ENCODE measurements around the gene DES.
"Not testable (repeated sequence)": the region's sequence is repeated elsewhere in the genome, so short reads cannot be mapped to it uniquely, and the experiment has no call there.

DES gene

DNA sequence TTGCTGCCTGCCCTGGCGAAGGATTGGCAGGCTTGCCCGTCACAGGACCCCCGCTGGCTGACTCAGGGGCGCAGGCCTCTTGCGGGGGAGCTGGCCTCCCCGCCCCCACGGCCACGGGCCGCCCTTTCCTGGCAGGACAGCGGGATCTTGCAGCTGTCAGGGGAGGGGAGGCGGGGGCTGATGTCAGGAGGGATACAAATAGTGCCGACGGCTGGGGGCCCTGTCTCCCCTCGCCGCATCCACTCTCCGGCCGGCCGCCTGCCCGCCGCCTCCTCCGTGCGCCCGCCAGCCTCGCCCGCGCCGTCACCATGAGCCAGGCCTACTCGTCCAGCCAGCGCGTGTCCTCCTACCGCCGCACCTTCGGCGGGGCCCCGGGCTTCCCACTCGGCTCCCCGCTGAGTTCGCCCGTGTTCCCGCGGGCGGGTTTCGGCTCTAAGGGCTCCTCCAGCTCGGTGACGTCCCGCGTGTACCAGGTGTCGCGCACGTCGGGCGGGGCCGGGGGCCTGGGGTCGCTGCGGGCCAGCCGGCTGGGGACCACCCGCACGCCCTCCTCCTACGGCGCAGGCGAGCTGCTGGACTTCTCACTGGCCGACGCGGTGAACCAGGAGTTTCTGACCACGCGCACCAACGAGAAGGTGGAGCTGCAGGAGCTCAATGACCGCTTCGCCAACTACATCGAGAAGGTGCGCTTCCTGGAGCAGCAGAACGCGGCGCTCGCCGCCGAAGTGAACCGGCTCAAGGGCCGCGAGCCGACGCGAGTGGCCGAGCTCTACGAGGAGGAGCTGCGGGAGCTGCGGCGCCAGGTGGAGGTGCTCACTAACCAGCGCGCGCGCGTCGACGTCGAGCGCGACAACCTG is at the start of gene DES:
Gene DES, plus strand, starts transcription at position 223 of the 857 bp plus-strand sequence. Its CDS starts 86 bp downstream, at position 309.
- DNase-seq (ENCODE audit: low spot score): no peak

DNA sequence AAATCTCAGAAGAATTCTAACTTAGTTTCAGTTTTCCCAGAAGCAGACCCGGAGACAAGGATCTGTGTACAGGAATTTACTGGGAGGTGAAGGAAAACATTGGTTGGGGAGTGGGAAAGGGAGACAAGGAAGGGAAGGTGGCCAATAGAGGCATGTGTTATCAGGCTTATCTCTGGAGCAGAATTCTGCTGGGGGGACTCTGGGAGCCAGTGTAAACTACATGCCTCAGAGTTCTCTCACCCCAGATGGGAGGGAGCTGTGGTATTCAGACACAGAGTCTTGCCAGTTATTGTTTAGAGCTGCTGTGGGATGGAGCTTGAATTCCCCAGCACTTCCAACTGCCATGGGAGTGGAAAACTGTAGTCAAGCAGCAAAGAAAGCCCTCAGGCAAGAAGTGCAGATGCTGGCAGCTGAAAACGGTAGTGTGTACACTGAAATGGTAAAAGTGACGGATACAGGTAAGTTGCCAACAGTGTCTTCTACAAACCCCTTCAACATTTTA is 49.4 kb upstream of the DES start:
- no peak for DNase-seq (ENCODE audit: low spot score)

DNA sequence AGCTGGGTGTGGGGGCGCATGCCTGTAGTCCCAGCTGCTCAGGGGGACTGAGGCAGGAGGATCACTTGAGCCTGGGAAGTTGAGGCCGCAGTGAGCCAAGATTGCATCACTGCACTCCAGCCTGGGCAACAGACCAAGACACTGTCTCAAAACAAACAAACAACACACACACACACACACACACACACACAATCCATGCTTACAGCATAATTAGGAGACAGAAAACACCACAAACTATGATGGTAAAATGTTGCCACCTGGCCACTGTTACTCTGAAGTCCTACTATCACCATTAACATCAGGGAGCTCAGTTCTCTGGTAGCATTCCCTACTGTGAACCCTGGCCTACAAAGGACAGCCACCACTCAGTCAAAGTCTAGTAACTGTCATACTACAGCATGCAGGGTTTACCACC is 48.7 kb upstream of the DES start:
- peak; percentile 29 for DNase-seq (ENCODE audit: low spot score)

DNA sequence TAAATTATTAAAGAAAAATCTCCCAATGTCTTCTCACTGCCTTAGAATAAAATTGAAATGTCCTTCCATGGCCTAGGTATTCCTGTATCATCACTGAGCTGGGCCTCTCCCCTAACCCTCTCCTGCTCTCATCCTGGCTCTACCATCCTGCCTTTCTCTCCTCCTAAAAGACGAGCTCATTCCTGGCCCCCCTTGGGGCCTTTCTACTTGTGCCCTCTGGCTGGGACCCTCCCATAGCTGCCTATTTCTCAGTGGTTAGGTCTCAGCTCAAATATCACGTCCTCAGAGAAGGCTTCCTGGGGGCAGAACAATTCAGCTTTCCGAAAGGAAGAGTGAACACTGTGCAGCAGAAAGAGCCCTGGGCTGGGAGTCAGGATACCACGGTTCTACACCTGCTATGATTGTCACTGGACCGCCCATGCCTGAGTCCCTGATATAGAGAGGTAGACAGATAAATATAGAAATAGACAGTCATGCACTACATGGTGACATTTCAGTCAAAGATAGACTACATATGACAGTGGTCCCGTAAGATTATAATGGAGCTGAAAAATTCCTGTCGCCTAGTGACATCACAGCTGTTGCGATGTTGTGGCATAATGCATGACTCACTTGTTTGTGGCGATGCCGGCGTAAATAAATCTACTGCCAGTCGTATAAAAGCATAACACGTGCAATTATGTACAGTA is 39.9 kb upstream of the DES start:
- no peak for DNase-seq (ENCODE audit: low spot score)

DNA sequence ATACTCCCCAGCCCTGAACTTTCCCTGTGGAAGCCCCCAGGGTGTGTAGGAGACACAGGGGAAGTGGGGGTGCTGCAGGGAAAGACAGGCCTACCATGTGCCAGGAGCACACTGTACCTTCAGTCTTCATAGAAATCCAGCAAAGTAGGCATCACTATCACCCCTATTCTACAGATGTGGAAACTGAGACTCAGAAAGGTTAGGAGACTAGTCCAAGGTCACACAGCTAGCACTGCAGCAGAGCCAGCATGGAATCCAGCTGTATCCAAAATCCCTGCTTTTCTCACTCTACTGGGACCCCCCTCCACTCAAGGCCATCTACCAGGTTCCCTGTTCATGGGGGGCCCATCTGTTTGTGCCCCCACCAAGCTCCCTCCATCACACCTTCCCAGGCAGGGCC is 37.3 kb upstream of the DES start:
- no peak for DNase-seq (ENCODE audit: low spot score)

DNA sequence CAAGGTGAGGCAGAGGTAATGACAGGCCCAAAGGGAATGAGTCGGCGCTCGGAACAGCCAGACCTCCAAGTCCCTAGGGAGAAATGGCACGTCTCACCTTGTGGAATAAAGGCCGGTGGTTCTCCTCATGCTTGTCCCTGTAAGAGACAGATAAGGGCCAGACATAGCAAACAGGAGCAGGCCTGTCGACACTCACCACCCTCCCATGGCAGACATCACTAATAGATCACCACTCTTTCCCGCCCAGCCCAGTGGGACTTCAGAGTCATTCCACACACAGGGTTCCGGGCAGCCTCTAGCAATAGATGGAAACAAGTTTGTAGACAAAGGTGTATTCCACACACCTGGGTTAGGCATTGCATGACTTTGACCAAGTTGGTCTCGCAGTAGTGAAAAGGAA is 36.7 kb upstream of the DES start:
- DNase-seq (ENCODE audit: low spot score): no peak

DNA sequence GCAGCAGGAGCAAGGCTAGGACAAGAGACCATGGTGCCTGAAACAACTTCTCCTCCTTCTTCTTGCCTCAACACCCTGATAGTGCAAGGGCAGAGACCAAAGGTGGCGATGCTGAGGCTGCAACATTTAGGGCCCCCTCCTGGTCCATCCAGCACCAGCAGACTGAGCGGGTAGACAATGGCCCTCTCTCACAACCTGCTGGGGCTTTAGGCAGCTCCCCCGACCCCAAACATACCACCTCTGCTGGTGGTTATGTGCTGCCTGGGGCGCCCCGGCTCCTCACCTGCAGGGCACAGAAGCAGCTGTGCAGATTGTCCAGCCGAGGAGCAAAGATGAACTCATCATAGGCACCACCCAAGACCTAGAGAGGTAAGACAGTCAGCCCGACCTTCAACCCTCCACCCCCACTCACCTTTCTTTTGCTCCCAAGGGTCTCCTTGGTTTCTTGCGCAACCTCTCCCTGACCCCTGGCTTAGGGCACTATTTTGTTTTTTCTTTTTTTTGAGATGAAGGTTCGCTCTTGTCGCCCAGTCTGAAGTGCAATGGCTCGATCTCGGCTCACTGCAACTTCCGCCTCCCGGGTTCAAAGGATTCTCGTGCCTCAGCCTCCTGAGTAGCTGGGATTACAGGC is 34.0 kb upstream of the DES start:
- DNase-seq (ENCODE audit: low spot score): no peak

DNA sequence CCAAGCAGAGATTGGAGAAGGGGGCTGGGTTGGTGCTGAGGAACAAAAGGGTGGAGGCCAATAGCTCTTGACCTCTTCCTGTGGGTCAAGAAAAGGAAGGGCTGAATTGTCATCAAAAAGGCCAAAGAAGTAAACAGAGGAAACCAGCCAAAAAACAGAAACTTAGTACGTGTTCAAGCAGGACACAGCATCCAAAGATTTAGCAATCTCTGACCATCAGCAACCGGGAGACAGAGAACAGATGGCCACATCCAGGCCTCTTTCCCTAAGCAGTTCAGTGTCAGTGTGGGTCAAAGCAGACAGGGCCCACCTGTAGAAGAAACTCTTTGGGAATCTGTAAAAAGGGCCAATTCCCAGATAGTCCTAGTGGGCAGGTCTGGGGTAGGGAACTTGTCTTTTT is 33.3 kb upstream of the DES start:
- no peak for DNase-seq (ENCODE audit: low spot score)

DNA sequence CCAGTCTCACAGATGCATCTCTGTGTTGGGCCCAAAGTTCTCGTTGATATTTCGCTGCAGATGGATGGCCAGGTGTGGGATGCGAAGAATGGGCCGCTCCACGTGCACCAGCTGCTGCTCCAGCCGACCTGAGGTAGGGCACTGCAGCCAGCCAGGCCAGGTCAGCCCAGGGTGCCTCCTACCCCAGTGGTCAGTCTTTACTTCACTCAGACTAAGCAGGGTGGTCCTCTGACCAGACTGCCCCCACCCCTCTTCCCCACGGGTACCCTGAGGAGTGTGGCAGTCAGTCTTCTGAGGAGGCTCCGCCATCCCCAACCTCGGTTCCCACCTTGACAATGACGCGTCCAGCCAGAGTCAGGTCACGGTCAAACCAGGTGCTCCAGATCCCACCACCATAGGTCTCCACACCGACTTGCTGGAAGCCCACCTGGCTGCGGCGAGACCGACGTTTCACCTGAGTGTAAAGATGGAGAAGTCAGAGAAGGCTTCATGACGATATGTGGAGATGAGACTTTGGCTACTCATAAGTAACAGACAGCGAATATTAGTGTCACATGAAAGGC is 32.1 kb upstream of the DES start:
- no peak for DNase-seq (ENCODE audit: low spot score)

DNA sequence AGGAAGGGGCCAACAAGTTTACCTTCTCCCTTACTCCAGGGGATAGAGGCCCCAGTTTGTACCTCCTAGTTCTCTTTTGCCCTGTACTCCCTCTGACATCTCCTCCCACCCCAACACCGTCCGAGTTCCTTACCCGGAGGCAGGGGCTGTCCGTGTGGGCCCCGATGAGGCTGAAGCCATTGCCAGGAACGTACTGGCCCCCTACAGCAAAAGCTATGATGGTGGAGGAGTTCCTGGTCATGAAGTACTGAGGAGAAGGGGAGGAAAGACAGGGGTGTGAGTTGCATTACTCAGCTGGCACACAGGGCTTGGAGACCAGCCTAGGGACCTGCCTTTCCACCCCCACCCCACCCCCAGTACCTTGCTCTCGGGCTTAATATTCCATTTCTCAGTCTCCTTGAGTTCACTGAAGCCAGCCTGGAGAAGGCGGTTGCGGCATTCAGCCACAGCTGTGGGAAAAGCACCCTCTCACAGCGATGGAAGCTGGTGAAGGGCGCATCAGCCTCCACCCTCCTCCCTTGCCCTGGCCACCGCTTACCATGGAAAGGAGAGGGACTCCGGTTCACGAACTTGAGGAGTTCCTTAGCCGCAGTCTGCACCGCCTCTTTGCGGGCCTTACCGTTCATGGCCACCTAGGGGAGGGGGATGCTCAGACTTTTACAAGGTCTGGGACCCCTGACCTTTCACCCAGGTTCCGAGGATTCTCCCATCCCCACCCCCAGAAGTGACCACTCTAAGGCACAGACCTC is 31.5 kb upstream of the DES start:
- DNase-seq (ENCODE audit: low spot score): no peak

DNA sequence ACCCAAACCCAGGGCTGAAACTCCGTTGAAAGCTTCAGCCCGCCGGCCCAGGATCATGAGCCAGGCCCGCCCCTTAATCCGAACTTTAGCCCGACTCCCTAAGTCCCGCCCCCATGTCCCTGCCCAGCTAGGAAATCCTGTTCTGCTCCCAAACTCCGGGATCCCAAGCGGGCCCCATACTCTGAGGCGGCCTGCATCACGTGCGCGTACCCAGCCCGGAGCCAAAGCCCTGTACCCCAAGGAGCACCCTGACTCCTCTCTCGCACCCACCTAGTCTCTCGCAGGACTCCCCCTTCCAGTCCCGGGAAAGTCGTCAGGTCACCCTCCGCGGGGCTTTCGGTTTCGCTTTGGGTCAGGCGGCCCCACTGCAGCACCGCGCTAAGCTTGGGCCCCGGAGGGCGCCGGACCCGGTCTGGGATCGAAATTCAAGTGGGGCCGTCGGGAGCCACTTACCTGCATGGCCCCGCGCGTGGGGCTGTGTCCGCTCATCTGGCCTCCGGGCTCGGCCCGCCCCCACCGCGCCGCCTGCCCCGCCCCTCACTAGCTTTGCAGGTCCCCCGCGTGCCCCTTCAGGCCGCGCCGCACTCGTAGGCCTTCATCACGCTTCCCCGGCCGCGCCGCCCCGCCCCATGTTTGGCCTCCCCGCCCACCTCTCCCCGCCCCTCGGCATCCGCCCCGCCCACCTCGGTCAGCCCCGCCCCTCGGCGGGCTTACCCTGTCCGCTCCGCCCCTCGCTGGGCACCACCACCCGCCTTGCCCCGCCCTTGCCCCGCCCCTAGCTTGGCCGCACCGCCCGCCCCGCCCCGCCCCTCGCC is 30.7 kb upstream of the DES start, which contains the start of gene DNPEP:
Gene DNPEP, minus strand, starts transcription at position 607 of the 815 bp plus-strand sequence. Its CDS starts 118 bp downstream, at position 489.
- no peak for DNase-seq (ENCODE audit: low spot score)

DNA sequence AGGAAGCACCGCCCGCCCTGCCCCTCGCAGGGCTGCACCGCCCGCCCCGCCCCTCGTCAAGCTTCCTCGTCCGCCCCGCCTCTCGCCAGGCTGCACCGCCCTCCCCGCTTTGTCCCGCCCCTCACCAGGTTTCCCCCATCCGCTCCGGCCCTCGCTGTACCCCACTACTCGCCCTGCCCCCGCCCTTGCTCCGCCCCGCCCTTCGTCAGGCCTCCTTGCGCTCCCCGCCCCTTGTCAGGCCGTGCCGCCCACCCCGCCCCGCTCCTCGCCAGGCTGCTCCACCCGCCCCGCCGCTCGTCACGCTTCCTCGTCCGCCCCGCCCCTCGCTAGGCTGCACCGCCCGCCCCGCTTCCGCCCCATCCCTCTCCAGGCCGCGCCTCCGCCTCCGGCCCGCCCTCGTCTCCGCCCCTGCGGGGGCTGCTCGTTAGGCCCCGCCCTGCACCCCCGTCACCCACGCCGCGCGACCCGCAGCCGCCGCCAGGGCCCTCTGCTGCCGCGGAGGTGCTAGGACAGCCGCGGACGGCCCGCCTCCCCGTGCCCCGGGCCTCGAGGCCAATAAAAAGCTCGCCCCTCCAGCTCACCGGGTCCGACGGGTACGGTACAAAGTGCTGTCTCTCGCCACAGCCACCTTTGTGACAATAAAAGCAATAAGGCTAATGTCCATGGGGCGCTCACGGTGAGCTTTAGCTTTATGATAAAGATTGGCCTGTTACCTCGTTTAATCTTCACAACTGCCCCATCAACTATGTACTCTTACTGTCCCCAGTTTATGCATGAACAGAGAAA is 29.9 kb upstream of the DES start:
- peak; percentile 97 for DNase-seq (ENCODE audit: low spot score)

DNA sequence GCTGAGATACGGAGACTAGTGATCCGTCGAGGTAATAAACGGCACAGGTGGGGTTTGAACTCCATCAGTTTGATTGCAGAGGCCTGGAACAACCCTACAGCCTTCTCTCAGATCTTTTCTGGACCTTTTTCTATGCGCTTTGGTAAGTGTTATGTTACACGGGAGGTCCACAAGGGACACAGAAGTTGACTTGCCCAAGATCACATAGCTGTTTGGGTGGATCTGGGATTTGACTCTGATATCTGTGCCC is 29.3 kb upstream of the DES start:
- DNase-seq (ENCODE audit: low spot score): no peak

DNA sequence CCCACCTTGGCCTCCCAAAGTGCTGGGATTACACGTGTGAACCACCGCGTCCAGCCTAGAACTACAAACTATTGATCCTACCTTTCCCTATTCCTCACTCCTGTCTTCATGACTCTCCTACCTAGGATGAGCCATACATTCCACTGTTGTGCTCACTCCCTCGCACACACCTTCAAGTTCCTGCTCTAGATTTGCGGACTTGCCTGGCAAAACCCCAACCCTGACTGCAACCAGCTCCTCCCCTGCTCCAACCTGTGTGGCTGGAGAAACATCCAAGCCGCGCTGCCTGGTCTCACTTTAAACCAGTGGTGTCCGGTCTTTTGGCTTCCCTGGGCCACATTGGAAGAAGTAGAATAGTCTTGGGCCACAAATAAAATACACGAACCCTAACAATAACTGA is 25.4 kb upstream of the DES start:
- no peak for DNase-seq (ENCODE audit: low spot score)

DNA sequence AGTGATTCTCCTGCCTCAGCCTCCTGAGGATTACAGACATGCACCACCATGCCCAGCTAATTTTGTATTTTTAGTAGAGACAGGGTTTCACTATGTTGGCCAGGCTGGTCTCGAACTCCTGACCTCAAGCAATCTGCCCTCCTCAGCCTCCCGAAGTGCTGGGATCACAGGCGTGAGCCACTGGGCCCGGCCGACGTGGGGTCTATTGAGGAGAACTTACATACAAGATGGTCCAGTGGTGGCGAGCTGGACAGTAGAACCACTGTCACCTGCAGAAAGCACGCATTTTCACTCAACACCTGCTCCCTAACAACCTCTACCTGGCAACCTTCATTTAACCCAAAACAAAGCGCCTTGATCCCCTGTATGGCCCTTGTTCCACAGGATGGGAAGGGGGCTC is 23.1 kb upstream of the DES start:
- DNase-seq (ENCODE audit: low spot score): not testable (repeated sequence)

DNA sequence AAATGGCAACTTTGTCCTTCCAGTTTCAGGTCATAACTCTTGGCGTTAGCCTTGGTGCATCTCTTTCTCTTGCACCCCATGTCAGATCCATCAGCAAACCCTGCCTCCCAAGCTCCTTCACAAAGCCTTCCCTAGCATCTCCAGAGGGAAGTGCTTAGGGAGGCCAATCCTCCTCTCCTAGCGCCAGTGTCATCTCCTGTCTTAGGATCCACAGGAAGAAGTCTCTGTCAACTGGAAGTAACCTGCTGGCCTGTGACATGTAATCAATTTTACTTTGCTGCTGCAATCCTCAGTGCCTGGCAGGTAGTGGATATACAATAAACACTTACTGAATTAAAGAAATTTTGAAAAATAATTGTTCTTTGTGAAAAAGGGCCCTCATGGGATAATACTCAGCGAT is 22.6 kb upstream of the DES start:
- DNase-seq (ENCODE audit: low spot score): no peak

DNA sequence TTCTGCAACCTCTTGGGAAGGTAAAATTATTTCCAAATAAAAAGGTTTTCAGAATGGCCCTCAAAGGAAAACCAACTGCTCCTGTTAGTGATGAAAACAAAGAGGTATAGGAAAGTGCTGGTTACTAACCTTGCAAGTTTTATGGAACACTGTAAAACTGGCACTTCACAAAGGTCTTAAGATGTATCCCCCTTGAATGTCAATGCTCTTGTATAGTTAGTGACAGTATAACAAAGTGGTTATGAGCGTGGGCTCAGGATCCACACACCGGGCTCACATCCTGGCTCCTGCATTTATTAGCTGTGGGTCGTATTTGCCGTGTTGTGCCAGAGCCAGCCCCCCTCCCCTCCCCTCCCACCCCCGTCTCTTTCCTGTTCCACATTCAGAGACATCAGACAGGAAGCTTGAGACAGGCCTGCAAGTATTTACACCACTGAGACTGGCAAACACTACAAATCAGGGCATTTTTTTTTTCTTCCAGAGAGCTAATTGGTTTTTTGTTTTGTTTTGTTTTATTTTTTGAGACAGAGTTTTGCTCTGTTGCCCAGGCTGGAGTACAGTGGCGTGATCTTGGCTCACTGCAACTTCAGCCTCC is 21.2 kb upstream of the DES start:
- no peak for DNase-seq (ENCODE audit: low spot score)

DNA sequence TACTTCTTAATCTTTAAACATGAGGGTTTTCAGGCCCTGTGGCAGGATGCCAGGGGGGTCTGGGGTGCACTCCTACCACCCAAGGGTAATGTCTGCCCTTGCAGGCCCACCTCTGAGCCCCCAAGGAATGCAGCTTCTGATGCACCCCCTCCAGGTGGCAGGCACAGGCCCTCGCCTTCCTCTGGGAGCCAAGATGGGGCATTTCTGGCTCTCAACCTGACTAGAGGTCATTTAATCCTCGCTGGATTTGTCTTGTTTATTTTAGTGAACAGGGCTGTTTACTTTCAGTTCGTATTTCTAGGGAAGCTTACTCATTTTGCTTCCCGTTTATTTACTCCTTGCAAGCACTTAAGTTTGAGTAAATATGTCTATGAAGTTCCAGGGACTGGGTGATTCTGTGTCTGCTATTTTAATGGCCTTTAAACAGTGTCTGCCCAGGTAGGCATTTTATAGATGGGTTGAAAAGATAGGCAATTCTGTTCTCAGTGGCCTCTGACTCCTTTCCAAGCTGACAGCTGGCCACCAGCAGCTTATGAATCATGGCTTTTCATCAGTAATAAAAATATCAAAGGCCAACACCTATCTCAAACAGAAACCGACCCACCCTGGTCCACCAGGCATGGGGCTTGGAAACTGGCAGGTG is 19.3 kb upstream of the DES start:
- DNase-seq (ENCODE audit: low spot score): no peak

DNA sequence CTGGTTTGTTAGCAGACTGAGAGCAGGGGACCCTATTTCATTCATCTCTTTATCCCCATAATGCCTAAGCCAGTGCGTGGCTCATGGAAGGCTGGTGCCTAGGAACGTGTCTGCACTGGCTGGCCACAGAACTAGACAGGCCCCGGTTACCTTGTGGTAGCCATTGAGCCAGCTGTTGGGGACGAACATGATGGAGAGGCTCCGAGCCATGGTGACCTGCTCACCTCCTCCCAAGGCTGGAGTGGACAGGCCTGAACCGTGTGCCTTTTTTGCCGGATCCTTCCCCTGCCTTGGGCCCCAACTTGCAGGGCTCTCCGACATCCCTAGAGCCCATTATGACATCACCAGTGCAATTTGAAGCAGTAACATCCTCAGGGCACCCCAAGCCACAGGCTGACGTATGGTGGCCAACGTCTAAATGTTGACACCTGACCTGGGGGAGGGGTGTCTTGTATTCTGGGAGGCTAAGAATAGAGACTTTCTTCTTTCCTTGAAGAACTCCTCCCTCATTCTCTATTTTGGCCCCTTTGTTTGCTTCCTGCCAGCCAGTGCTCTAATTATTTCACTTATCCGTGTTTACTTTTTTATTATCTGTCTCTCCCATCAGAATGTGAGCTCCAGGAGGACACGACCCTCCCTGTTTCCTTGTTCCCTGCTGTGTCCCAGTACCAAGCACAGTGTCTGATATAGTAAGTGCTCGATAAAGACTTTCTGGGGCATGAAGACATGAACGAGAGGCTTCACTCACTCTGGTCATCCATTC is 18.3 kb upstream of the DES start:
- DNase-seq (ENCODE audit: low spot score): no peak
